Heart right ventricle (tissue), 16 donors: Measurements from ENCODE around the gene PPBP. TPM values are rescaled to one million over a fixed set of nuclear protein-coding genes. Genes with fewer than 3 reads are reported as not detected.

Experiments
- ATAC-seq, 8 donors: fragments of 200-7000 bp; cut with Tn5 transposase; one replicate each; pipeline ENCODE4 v1.9.1; 2020; ENCODE audit warnings: mild to moderate bottlenecking in 8 of 8, moderate library complexity in 8 of 8, moderate number of reproducible peaks in 1 of 8
- DNase-seq, 2 donors: peaks; one replicate each; pipeline ENCODE4 v3.0.0-alpha.2; 2020
- H3K27ac ChIP-seq, 10 donors: fragments of 200-600 bp; sonication (generic) in 2 of 10; one replicate each; pipeline versions ENCODE4 v1.5.0 to v1.8.0; 2020 to 2022; ENCODE audit warnings: mild to moderate bottlenecking in 3 of 10
- H3K27me3 ChIP-seq, 7 donors: fragments of 200-600 bp; one replicate each; pipeline ENCODE4 v1.8.0; 2021 to 2022; ENCODE audit warnings: mild to moderate bottlenecking in 2 of 7
- H3K36me3 ChIP-seq, 9 donors: fragments of 200-600 bp; sonication (generic) in 1 of 9; one replicate each; pipeline versions ENCODE4 v1.5.0 to v1.8.0; 2020 to 2022; ENCODE audit warnings: mild to moderate bottlenecking in 2 of 9
- H3K4me1 ChIP-seq, 9 donors: fragments of 200-600 bp; sonication (generic) in 1 of 9; one replicate each; pipeline versions ENCODE4 v1.5.0 to v1.8.0; 2020 to 2022; ENCODE audit warnings: mild to moderate bottlenecking in 4 of 9
- H3K4me3 ChIP-seq, 10 donors: fragments of 200-600 bp; sonication (generic) in 2 of 10; one replicate each; pipeline versions ENCODE4 v1.5.0 to v1.8.0; 2020 to 2022; ENCODE audit warnings: mild to moderate bottlenecking in 7 of 10, moderate library complexity in 2 of 10
- H3K9me3 ChIP-seq, 11 donors: fragments of 200-600 bp in 10 of 11; sonication (generic) in 2 of 11; one replicate each; pipeline versions ENCODE4 v1.5.0 to v1.8.0; 2013 to 2022; ENCODE audit warnings: mild to moderate bottlenecking in 2 of 11, control low read depth in 1 of 11, moderate library complexity in 1 of 11
- WGBS, 2 donors: extraction: QIAGEN DNeasy Blood & Tissue Kit; methylation state at CpG; one replicate each; pipeline ENCODE4 v1.1.7; 2013; ENCODE audit warnings: inconsistent platforms in 1 of 2; 5-methylcytosine and 5-hydroxymethylcytosine counted together
- intact Hi-C, 10 donors: fragments of 100-400 bp; cut with DNase I; formaldehyde crosslinking; loops; one replicate each; pipeline versions ENCODE4 v1.11.1 to v1.14.2; 2022
- polyA plus RNA-seq, 2 donors: library from polyadenylated mRNA; stranded (reverse); fragments of 200-250 nt; gene quantifications; one replicate each; pipeline ENCODE4 v1.2.3, GENCODE V29; 2013
- total RNA-seq, 10 donors: library from RNA; stranded (reverse); fragmentation: NEBNext Ultra II Directional in 3 of 10; extraction: Animal tissue kit (Norgen Biotek cat#: 25700) in 3 of 10; gene quantifications; one replicate each; pipeline versions ENCODE4 v1.2.1 to v1.2.4, GENCODE V29; 2021 to 2023
- TF ChIP-seq, protein P1 (sequence below), 9 donors: fragments of 200-600 bp; sonication (generic) in 2 of 9; IDR thresholded peaks; one replicate each; pipeline versions ENCODE4 v1.5.0 to v1.8.0; 2021 to 2022; ENCODE audit warnings: antibody characterized with exemption in 9 of 9, mild to moderate bottlenecking in 5 of 9, moderate library complexity in 1 of 9
- donor health status: Arrhythmogenic right ventricular cardiomyopathy.
- donor health status: ischemic (EF 13 %, LVEDD 7.1; RV severe dilation, severe dysfunction).
- donor health status: healthy with polysubstance abuse.
- donor health status: DM: no; HTN: yes; CAD: no.
- donor health status: DM: no; HTN: no; CAD: no.
- donor health status: ischemic (EF 25% LVEDD 6.9; RV normal size, moderate dysfunction).
- donor health status: ischemic (EF 25% LVEDD 5.7; RV mildly dilated, moderate dysfunction).
- donor health status: healthy.
- donor health status: DM: yes; HTN: yes; CAD: no.
- donor health status: Ischemic cardiomyopathy.
- donor health status: ischemic (EF 35%, LVEDD 5.7; RV mildly dilated, moderate dysfunction).
- donor health status: nonischemic (EF 11% LVEDD 7.7; RV severe dilation, severe dysfunction).
- donor health status: DM: yes; HTN: yes; CAD: no.
- donor health status: PGD.
- donor health status: ischemic (EF 29% LVEDD 5.4; RV normal size, mild dysfunction).
- donor health status: nonischemic (EF 23%, LVEDD 6.1; RV moderate dilation, normal function).

PPBP gene
- total and polyA plus RNA-seq, 12 donors: 0.42 to 1.5 (median 0.54) TPM; not detected in 4

DNA sequence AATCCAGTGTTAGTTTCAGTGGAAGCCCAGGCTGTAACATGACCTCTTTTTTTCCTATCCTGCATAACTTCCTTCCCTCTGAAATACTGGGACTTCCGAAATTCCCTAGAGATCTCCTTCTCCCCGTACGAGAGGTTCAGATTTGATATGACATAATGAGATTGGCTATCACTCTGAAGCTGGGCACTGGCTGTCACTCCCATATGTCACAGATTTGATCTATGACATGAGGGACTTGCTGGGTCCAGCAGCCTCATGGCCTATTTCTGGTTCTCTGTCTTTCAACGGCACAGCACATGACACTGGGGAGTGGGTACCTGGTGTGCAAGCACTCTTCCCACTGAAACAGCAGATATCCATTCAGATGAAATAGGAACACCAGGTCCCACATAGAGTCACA lies 42.9 kb downstream of the PPBP start:
- WGBS, 2 donors: 27 to 28% methylated on average over 4 of the region's 4 CpGs
- TF ChIP-seq, protein P1, sequence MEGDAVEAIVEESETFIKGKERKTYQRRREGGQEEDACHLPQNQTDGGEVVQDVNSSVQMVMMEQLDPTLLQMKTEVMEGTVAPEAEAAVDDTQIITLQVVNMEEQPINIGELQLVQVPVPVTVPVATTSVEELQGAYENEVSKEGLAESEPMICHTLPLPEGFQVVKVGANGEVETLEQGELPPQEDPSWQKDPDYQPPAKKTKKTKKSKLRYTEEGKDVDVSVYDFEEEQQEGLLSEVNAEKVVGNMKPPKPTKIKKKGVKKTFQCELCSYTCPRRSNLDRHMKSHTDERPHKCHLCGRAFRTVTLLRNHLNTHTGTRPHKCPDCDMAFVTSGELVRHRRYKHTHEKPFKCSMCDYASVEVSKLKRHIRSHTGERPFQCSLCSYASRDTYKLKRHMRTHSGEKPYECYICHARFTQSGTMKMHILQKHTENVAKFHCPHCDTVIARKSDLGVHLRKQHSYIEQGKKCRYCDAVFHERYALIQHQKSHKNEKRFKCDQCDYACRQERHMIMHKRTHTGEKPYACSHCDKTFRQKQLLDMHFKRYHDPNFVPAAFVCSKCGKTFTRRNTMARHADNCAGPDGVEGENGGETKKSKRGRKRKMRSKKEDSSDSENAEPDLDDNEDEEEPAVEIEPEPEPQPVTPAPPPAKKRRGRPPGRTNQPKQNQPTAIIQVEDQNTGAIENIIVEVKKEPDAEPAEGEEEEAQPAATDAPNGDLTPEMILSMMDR (IDR thresholded peaks at IDR 0.05): no peak
- Histone ChIP-seq H3K4me1 (peaks cover 5 to 15% (median 12%) of the 10 kb centered on the region in 9 donors), H3K27me3 (peaks cover 6 to 73% (median 48%) of the 10 kb centered on the region in 7 donors), H3K4me3 (no peak overlapping the region), H3K27ac (no peak overlapping the region), H3K36me3 (no peaks in the 10 kb centered on the region), H3K9me3 (no peaks in the 10 kb centered on the region)
- no peak for ATAC-seq
- DNase-seq: no peak
- intact Hi-C loops: loop anchor here in 1 of 10 donors (10.0 kb wide), 1 partner anchor 190 kb away; no protein-coding TSS in a partner anchor

DNA sequence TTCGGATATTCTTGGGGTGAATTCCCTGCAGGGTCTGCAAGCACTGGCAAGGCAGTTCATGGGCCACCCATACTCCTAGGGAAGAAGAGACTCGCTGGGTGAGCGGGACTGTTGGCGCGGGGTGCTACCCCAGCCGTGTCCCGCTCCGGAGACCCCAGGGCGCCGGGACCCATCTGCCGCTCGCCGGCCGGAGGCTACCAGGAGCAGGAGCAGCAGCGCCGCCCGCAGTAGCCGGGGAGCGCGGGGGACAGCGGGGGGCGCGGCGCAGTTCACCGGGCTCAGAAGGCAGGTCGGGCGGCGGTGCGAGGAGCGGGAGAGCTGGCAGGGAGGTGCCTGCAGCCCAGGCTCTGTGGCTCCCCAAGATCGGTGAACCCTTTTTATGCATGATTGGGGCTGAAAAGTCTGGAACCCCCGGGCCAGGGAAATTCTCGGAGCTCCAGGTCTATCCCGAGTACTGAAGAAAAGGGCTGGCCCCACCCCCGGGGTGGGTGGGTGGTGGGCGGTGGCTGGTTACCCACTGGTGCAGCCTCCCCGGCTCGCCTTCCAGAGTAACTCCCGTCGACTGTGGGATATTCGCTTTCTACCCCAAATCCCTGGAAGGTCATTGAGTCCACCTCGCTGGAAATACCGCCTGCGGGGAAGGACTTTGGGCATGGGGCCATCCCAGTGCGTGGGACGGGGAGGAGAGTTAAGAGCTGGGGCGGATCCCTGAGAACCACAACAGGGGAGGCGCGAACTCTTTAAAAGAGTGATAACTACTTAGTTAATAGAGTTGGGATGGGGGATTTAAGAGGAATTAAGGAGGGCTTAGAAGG lies 43.7 kb downstream of the PPBP start:
- peaks cover 6 to 77% (median 50%) of the 10 kb centered on the region in 7 donors for H3K27me3 ChIP-seq
- no peaks in the 10 kb centered on the region for H3K9me3 ChIP-seq
- peaks cover 5 to 15% (median 12%) of the 10 kb centered on the region in 9 donors for H3K4me1 ChIP-seq
- no peaks in the 10 kb centered on the region for H3K36me3 ChIP-seq
- intact Hi-C loops: loop anchor here in 1 of 10 donors (10.0 kb wide), 1 partner anchor 191 kb away; no protein-coding TSS in a partner anchor
- 3% methylated on average over 49 of the region's 49 CpGs for WGBS, 2 donors
- peak overlapping the region in 8 of 10 donors; percentile 8 to 47 (median 39) for H3K4me3 ChIP-seq
- ATAC-seq (peak in 3 of 8 donors; percentile 33 to 48 (median 34)), DNase-seq (peak; percentile 9 to 29)
- H3K27ac ChIP-seq: no peak overlapping the region
- TF ChIP-seq, protein P1 (IDR thresholded peaks at IDR 0.05): no peak

DNA sequence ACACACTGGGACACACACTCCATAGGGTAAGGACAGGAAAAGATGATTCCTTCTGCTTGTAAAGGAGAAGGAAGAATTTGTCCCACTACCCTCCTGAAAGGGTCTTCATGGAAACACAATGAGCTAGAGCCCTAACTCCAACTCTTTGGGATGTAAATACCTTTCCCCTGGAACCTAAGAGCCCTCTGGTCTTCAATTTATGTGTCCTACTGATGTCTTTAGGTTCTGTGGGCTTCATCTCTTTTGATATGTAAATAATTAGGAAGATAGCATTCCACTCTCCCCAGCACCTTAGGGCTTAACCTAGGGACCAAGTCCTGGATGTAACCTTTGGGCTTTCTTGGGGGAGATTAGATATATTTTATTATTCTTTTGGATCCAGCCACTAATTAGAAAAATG lies 44.4 kb downstream of the PPBP start:
- no peak for DNase-seq
- Histone ChIP-seq H3K27ac (no peak overlapping the region), H3K4me1 (peaks cover 5 to 15% (median 12%) of the 10 kb centered on the region in 9 donors), H3K9me3 (no peaks in the 10 kb centered on the region), H3K36me3 (no peaks in the 10 kb centered on the region), H3K27me3 (peaks cover 6 to 77% (median 50%) of the 10 kb centered on the region in 7 donors), H3K4me3 (no peak overlapping the region)
- TF ChIP-seq, protein P1 (IDR thresholded peaks at IDR 0.05): no peak
- intact Hi-C loops: loop anchor here in 1 of 10 donors (10.0 kb wide), 1 partner anchor 191 kb away; no protein-coding TSS in a partner anchor
- no peak for ATAC-seq

DNA sequence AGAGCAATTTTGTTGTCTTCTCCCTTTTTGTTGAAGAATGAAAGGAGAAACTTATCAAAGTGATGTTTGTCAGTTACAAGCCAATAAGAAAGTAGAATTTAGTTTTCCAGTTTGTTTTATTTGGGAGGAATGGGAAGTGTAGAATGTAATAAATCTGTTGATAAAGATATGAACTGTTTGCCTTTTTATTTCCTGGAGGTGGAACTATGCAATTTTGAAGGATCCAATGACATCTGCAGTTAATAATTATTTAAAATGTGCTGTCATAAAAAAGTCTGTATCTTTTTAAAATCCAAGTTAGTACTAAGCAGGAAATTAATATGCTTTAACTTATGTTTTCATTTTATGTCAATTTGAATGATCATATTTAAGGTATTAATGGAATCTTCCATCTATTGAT lies 51.0 kb downstream of the PPBP start:
- no peak overlapping the region for H3K27ac ChIP-seq
- H3K4me3 ChIP-seq: no peak overlapping the region
- H3K9me3 ChIP-seq: no peaks in the 10 kb centered on the region
- H3K4me1 ChIP-seq: no peaks in the 10 kb centered on the region
- ATAC-seq (no peak), DNase-seq (no peak)
- peaks cover 0 to 29% (median 4%) of the 10 kb centered on the region in 7 donors for H3K27me3 ChIP-seq
- TF ChIP-seq, protein P1 (IDR thresholded peaks at IDR 0.05): no peak
- intact Hi-C loops: no loop called here
- H3K36me3 ChIP-seq: no peaks in the 10 kb centered on the region

Other genes starting within 250 kb of the PPBP start
- 10 to 100 TPM in 2 of 10 donors, 1 to 10 TPM in 1, under 1 TPM in 6, not detected in 1; 0.23 to 19.3 (median 0.72) TPM for gene CXCL8, start 247.6 kb downstream of the PPBP start, total RNA-seq
- under 1 TPM; 0.64 to 0.80 TPM for gene CXCL8, start 247.6 kb downstream of the PPBP start, polyA plus RNA-seq
- 1 to 10 TPM in 1 of 10 donors, under 1 TPM in 1, not detected in 8; 0.28 to 3.7 TPM for gene CXCL6, start 151.5 kb downstream of the PPBP start, total RNA-seq
- gene CXCL6, start 151.5 kb downstream of the PPBP start, polyA plus RNA-seq: under 1 TPM in 1 of 2 donors, not detected in 1; 0.16 TPM
- gene PF4V1, start 134.9 kb downstream of the PPBP start, total RNA-seq: not detected
- gene PF4V1, start 134.9 kb downstream of the PPBP start, polyA plus RNA-seq: not detected
- gene CXCL1, start 118.8 kb downstream of the PPBP start, total RNA-seq: 10 to 100 TPM in 1 of 10 donors, 1 to 10 TPM in 6, under 1 TPM in 3; 0.30 to 15.0 (median 1.3) TPM
- gene CXCL1, start 118.8 kb downstream of the PPBP start, polyA plus RNA-seq: 1 to 10 TPM; 1.8 to 2.6 TPM
- gene PF4, start 6.2 kb downstream of the PPBP start, total RNA-seq: under 1 TPM in 1 of 10 donors, not detected in 9; 0.76 TPM
- gene PF4, start 6.2 kb downstream of the PPBP start, polyA plus RNA-seq: under 1 TPM in 1 of 2 donors, not detected in 1; 0.61 TPM
- under 1 TPM in 3 of 10 donors, not detected in 7; 0.15 to 0.25 (median 0.18) TPM for gene CXCL5, start 10.5 kb upstream of the PPBP start, total RNA-seq
- gene CXCL5, start 10.5 kb upstream of the PPBP start, polyA plus RNA-seq: under 1 TPM; 0.07 to 0.09 TPM
- gene CXCL3, start 50.5 kb upstream of the PPBP start, total RNA-seq: 1 to 10 TPM in 5 of 10 donors, under 1 TPM in 4, not detected in 1; 0.24 to 5.1 (median 1.4) TPM
- gene CXCL3, start 50.5 kb upstream of the PPBP start, polyA plus RNA-seq: 1 to 10 TPM; 1.1 to 1.9 TPM
- gene CXCL2, start 111.0 kb upstream of the PPBP start, total RNA-seq: 10 to 100 TPM in 7 of 10 donors, 1 to 10 TPM in 3; 8.1 to 37.2 (median 13.4) TPM
- 10 to 100 TPM in 1 of 2 donors, 1 to 10 TPM in 1; 7.7 to 28.5 TPM for gene CXCL2, start 111.0 kb upstream of the PPBP start, polyA plus RNA-seq
- 10 to 100 TPM in 8 of 10 donors, 1 to 10 TPM in 2; 8.1 to 19.3 (median 12.5) TPM for gene MTHFD2L, start 169.9 kb upstream of the PPBP start, total RNA-seq
- gene MTHFD2L, start 169.9 kb upstream of the PPBP start, polyA plus RNA-seq: 1 to 10 TPM; 5.7 to 9.7 TPM